Activated T-cell treated with anti-CD3 and anti-CD28 coated beads, Interleukin-2, amount 50 U/mL, for 1 hour (primary cell): ENCODE data around the gene HMG20A.
A peak's percentile ranks its signal among the peaks of the same experiment; 100 is the strongest.

Experiments
- DNase-seq: peaks from one replicate; pipeline ENCODE4 v3.0.0-alpha.2; 2020

HMG20A gene

DNA sequence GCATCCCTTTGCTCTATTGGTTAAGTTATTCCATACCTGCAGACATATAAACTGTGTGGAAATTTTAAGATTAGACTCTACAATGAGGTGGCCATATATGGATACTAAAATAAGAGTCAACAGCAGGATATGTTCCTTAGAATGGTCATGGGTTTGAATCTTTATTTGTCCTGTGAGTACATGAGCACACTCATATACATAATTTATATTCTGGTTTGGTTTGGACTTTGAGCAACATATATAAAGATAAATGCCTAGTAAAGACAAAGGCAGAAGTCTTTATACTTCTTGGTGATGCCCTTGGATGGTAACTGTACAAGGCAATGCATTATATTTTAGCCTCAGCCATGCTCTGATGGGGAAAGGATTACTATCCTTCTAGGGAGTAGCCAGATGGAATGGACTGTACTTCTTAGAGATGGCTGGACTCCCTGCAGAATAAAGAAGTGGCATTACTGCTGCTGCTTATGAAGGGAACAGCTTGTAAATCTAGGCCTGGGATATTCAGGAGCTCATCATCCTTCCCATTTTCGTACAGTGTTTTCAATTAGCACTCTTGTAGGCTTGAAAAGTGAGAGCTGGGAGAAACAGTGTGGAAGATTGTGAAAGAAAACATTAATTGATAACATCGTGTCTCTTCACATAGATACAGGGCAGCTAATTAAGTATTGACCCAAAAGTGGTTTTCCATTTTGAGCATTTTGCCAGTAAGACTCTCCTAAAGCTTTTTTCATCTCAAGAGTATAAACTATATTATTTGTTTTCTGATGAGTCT is 60.4 kb downstream of the HMG20A start:
- DNase-seq, result no peak

GRCh38 chr15:77481670-77482069 is 61.0 kb downstream of the HMG20A start:
- DNase-seq, result no peak

- no peak for DNase-seq
These were observed 61.9 kb downstream of the HMG20A start for GRCh38 chr15:77482570-77482969.

DNA sequence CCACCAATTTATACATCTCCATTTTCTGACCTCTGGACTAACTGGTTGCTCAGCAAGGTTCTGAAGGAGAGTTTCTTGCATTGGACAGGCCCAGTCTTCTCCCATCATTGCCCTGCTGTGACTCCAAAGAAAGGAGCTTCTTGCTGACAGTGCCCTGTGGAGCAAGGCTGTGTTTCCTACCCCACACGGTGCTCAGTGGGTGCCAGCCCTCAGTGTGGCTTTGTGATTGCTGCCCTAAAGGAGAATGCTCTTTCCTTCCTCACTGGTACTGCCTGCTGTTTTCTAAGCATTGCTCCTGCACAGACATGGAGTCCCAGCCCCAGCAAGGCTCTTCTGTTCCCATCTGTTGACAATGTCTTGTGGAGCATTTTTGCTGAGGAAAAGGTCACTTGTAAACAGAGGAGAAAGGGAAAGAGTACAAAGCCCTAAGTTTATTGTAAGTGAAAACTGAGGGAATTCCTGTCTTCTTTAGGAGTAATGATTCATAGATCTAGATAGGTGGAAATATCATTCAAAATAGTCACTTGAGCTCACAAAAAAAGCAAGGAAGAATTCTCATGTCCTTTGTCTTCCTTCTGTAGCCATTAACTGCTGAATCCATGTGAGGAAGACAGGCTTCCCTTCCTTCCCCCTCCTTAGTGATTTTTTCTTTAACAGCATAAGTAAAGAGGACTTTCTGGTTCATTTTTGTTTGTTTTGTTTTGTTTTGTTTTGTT is 62.9 kb downstream of the HMG20A start:
- DNase-seq, result no peak

- no peak for DNase-seq
These were observed 64.3 kb downstream of the HMG20A start for GRCh38 chr15:77484994-77485393.

DNA sequence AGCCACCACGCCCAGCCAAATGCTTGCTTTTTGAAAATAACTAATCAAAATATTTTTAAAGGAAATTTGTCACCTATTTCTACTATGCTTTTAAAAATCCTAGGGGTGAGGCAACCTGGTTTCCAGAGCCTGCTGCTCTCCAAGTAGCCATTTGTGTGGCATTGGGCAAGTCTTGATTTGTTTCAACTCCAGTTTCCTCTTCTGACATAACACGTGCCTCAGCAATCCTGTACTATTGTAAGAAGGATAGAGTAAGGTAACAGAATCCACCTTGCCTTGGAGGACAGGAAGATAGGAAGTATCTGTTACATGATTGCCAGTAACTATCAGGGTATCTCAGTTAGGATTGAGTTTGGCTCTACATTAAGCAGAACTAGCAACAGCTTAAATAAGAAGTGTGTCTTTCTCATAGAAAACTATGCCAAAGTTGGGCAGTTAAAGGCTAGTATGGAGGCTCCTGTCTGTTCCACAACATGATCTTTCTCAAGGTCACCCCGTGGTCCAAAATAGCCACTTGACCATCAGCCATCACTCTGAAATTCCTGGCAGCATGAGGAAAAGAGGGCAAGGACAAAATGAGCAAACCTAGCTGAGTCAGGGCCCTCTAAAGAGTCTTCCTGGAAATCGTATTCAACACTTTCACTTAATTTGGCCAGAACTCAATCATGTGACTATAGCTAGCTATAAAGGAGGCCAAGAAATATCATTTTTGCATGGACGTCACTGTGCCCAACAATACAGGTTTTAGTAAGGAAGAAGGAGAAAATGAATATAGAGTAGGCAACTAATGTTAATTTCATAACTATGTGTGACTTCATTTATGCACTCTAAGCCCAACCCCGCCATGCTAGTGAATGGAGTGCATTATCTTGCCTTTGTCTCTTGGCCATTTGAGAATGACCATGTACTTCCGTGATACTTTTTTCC is 66.1 kb downstream of the HMG20A start:
- no peak for DNase-seq

- DNase-seq, result no peak
These were observed 66.8 kb downstream of the HMG20A start for GRCh38 chr15:77487469-77487842.

DNA sequence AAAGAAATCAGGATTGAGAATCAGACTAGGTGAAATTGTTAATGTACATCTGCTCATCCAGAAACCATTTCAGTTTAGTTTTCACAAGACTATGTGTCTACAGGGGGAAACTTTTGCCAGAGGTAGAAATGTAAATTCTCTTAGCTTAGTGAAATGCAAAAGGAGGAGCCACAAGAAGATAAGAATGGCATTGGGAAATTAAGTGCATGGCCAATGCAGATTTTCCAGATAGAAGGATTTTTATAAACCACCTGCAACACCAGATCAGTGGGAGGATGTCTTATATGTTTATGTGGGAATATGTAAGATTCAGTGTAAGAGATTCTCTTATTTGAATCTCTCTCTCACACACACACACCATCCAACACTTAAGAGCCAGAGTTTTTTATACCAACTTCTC is 67.2 kb downstream of the HMG20A start:
- no peak for DNase-seq

- DNase-seq, result no peak
These were observed 69.0 kb downstream of the HMG20A start for GRCh38 chr15:77489647-77490046.

GRCh38 chr15:77493324-77493907 is 72.7 kb downstream of the HMG20A start:
- DNase-seq, result no peak

- DNase-seq, result no peak
These were observed 73.6 kb downstream of the HMG20A start for GRCh38 chr15:77494073-77494867.

GRCh38 chr15:77494964-77495363 is 74.3 kb downstream of the HMG20A start:
- no peak for DNase-seq

GRCh38 chr15:77495838-77496596 is 75.3 kb downstream of the HMG20A start:
- no peak for DNase-seq

DNA sequence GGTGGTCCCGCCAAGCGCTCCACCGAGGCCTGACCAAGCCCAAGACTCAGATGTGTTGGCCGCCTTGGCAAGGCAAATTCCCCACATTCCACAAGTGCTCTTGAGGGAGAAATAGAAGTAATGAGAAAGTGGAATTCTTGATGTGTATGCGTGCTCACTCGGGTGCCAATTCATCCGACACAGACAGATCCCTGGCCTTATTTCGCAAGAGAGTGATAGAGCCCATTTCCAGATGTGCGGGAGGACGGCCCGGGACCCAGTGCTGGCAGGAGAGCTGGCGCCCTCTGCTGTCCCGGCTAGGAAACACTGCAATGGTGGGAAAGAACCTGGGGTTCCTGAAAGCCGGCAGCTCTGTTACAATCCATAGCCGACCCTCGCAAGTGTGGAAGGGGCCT is 76.0 kb downstream of the HMG20A start:
- peak; percentile 77 for DNase-seq

- DNase-seq, result no peak
These were observed 76.5 kb downstream of the HMG20A start for GRCh38 chr15:77497110-77497737.

GRCh38 chr15:77497942-77498361 is 77.3 kb downstream of the HMG20A start:
- DNase-seq, result no peak

GRCh38 chr15:77499087-77499760 is 78.5 kb downstream of the HMG20A start:
- no peak for DNase-seq

DNA sequence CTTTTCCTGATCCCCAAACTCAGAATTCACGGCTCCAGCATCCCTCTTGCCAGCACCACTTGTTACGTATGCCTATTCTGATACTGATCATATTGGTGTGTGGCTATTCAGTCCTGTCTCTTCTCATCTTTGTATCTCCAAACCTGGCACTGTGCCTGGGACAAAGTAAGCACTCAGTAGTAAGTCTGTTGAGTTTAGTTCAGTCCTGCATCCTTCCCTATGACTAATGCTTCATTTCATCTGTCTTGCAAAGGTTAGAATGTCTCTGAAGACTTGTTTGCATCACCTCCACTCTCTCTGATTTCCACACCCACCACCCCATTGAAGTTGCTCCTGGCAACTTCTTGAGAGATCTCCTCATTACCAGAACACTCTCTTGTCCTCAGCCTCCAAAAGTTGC is 80.3 kb downstream of the HMG20A start:
- no peak for DNase-seq

DNA sequence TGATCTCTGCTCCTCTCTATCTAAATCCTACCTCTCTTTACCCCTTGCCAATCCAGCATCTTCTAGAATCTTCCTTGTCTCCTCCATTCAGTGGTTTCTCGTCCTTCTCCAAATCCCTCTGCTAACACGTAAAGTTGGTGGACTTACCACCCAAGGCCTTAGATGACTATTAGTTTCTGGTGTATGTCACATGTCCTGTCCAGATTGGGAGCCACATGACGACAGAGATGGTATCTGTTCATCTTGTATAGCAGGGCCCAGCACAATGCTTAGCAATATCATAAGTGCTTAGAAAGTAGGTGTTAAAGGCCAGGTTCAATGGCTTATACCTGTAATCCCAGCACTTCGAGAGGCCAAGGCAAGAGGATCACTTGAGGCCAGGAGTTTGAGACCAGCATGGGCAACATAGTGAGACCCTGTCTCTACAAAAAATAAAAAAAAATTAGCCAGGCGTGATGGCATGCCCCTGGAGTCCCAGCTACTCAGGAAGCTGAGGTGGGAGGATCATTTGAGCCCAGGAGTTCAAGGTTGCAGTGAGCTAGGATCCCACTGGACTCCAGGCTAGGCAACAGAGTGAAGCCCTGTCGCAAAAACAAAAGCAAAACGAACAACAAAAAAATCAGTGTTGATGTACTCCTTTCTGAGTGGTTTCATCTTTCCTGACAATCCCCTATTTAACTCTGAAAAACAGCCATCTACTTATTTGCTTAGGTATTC is 81.8 kb downstream of the HMG20A start:
- no peak for DNase-seq

- no peak for DNase-seq
These were observed 82.6 kb downstream of the HMG20A start for GRCh38 chr15:77503240-77503639.
